Rectal smooth muscle tissue (tissue), 1 donor: ENCODE results near the gene ABHD12.
A peak's percentile ranks its signal among the peaks of the same experiment; 100 is the strongest.
"Not testable (repeated sequence)": the region's sequence is repeated elsewhere in the genome, so short reads cannot be mapped to it uniquely, and the experiment has no call there.

Experiments used
- H3K27ac ChIP-seq: one replicate; pipeline ENCODE4 v1.7.0; 2013; ENCODE audit warnings: low read depth, low read length, inconsistent platforms
- H3K27me3 ChIP-seq: one replicate; pipeline ENCODE4 v1.7.0; 2013; ENCODE audit warnings: low read length; ENCODE audit not compliant: control insufficient read depth, insufficient read depth
- H3K36me3 ChIP-seq: one replicate; pipeline ENCODE4 v1.7.0; 2013; ENCODE audit warnings: low read length; ENCODE audit not compliant: control insufficient read depth, insufficient read depth
- H3K4me1 ChIP-seq: one replicate; pipeline ENCODE4 v1.7.0; 2013; ENCODE audit warnings: low read length; ENCODE audit not compliant: control insufficient read depth, insufficient read depth
- H3K4me3 ChIP-seq: one replicate; pipeline ENCODE4 v1.7.0; 2013; ENCODE audit warnings: low read length
- H3K9ac ChIP-seq: one replicate; pipeline ENCODE4 v1.7.0; 2013; ENCODE audit warnings: low read length

The ABHD12 gene

DNA sequence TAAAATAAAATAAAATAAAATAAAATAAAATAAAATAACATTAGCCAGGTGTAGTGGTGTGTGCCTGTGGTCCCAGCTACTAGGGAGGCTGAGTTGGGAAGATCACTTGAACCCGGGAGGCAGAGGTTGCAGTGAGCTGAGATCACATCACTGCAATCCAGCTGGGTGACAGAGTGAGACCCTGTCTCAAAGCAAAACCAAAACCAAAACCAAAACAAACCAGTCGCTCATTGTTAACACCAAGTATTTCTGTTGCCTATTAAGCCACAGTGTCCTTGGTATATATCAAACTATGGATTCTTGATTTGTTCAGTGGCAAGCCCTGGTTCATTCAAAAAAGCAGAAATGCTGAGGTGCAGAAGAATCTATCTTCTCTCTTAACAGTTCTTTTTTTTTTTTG, 77.0 kb downstream of the ABHD12 start:
- no peak overlapping the region for H3K9ac ChIP-seq
- H3K4me1 ChIP-seq: peaks cover 16% of the 10 kb centered on the region
- H3K36me3 ChIP-seq: peaks cover 4% of the 10 kb centered on the region
- H3K27me3 ChIP-seq: no peaks in the 10 kb centered on the region
- H3K27ac ChIP-seq: no peak overlapping the region
- H3K4me3 ChIP-seq: no peak overlapping the region

DNA sequence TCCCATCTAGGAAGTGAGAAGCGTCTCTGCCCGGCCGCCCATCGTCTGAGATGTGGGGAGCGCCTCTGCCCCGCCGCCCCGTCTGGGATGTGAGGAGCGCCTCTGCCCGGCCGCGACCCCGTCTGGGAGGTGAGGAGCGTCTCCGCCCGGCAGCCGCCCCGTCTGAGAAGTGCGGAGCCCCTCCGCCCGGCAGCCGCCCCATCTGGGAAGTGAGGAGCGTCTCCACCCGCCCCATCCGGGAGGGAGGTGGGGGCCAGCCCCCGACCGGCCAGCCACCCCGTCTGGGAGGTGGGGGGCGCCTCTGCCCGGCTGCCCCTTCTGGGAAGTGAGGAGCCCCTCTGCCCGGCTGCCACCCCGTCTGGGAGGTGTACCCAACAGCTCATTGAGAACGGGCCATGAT, 77.9 kb downstream of the ABHD12 start:
- not testable (repeated sequence) for H3K27ac ChIP-seq, H3K36me3 ChIP-seq, H3K27me3 ChIP-seq, H3K9ac ChIP-seq, H3K4me3 ChIP-seq
- peaks cover 16% of the 10 kb centered on the region for H3K4me1 ChIP-seq

DNA sequence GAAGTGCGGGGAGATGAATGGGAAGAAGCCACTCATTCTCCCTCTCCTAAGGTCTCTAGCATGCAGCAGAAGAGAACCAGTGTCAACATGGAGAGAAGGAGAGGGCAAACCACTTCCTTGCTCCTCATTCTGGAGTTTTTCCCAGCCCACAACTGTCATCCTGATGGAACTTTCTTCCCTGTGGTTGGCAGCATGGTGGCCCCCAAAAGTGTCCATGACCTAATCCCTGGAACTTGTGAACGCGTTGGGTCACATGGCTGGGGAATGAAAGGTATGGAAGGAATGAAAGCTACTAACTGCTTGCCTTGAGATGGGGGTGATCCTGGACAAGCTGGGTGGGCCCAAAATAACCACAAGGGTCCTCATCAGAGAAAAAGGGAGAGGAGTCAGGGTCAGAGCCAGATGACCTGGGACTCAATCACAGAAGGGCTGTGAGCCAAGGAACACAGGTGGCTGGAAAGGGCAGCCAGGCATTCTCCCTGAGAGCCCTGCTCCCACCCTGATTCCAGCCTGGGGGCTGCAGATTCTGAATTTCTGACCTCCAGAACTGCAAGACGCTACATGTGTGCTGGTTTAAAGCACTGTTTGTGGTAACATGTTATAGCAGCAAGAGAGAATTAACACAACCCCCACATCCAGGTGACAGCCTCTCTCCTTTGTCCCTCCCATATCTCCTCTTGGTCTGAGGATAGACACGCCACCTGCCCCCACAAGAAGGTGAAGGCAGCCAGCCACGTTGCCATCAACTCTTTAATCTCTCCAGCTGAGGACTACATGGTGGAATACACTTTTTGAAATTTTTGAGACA, 79.5 kb downstream of the ABHD12 start:
- Histone ChIP-seq H3K27ac (peak overlapping the region; percentile 67), H3K4me3 (peak overlapping the region; percentile 60), H3K4me1 (peaks cover 16% of the 10 kb centered on the region), H3K9ac (peak overlapping the region; percentile 13), H3K36me3 (peaks cover 4% of the 10 kb centered on the region), H3K27me3 (no peaks in the 10 kb centered on the region)

DNA sequence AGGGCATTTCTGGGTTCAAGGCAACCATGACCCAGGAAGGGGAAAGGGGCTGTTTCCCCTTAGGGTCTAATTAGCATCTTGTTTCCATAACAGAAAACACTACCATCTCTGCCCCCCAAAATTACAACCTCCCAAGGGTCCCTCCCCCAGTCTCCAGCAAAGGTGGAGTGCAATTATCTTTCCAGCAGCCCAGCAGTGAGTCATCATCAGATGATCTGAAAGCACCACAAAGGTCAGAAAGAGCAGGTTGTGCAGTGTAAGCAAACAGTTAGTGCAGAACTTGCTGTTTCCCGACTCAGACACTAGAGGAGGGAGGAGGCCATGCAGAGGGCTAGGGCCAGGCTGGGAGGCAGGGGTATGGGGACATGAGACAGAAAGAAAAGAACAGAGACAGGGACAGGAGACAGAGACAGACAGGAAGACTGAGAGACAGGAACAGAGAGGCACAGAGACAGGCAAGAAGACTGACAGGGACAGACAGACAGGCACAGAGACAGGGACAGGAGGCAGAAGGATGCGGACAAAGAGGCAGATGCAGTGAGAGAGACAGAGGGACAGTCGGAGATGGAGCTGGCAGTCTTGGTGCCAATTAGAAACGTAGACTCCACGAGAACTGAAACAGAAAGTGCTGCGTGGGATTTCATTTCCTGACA, 80.2 kb downstream of the ABHD12 start:
- Histone ChIP-seq H3K36me3 (peaks cover 4% of the 10 kb centered on the region), H3K27me3 (no peaks in the 10 kb centered on the region), H3K27ac (peak overlapping the region; percentile 69), H3K9ac (peak overlapping the region; percentile 13), H3K4me1 (peaks cover 16% of the 10 kb centered on the region), H3K4me3 (peak overlapping the region; percentile 60)

DNA sequence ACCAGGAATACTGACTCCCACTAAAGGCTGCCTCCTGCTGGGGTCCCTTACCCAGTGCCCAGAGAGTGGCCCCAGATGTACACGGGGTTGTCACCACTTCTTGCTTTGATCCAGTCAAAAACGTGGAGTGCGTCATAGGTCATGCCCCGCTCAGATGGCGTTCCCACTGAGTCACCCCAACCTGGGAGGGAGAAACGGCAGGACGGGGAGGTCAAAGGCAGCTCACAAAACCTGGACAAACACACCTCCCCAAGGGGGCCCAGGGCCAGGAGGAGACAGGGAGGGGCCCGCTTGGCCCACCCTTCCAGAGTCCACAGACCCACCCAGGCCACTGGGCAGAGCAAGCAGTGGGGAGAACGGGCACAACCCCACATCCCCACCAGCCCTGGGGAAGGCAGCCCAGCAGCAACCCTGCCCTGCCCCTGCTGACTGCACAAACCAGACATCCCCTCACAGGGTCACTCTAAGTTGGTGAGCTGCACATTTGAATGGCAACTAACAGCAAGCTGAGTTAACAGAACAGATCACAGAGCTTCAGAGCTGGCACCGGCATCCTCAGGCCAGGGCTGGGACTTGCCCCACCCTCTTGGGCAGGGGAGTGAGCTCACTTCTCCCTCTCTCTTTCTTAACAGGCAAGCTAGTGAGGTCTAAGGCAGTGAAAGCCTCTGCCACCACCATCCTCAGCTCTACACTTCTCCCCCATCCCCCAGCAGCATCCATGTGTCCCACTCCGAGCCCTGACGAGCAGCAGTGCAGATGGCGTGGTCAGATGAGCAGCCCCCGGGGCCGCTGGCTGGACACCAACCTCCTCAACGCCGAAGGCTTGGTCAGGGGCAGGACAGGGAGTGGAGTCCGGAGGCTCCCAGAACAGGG, 81.0 kb downstream of the ABHD12 start:
- peak overlapping the region; percentile 31 for H3K4me3 ChIP-seq
- no peaks in the 10 kb centered on the region for H3K27me3 ChIP-seq
- peaks cover under 1% of the 10 kb centered on the region for H3K36me3 ChIP-seq
- H3K27ac ChIP-seq: peak overlapping the region; percentile 69
- peaks cover 16% of the 10 kb centered on the region for H3K4me1 ChIP-seq
- H3K9ac ChIP-seq: no peak overlapping the region

DNA sequence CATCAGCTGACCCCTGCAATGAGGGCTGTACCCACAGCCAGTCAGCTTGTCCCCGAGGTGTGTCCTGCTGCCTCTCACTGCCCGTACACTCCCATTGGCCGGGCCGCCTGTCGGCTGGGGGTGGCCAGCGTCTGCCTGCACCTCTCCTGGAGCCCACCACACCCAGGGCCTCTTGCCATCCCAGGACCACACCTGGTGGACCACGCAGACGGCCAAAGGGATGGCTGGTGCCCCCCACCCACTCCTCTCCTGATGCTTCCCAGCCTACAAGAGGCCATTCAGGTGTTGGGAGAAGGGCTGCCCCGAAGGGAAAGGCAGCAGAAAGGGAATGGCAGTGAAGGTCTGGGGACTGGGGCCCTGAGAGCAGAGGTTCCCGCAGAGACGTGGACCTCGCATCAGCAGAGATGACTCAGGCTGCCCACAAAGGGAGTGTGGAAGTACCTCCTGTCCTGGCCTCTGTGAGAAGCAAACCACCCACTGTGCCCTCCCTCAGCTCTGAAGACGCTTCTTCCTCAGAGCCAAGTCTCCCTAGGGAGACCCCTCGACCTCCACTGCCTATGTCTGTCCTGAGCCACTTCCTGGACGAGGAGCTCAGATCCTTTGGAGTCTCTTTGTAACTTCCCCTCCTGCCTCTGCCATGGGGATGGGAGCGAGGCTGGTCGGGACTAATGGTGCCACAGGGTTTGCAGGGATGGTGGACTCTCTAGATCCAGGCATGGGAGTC, 81.8 kb downstream of the ABHD12 start:
- H3K27ac ChIP-seq: no peak overlapping the region
- H3K4me3 ChIP-seq: no peak overlapping the region
- H3K4me1 ChIP-seq: peaks cover 16% of the 10 kb centered on the region
- H3K27me3 ChIP-seq: no peaks in the 10 kb centered on the region
- H3K9ac ChIP-seq: no peak overlapping the region
- H3K36me3 ChIP-seq: no peaks in the 10 kb centered on the region

DNA sequence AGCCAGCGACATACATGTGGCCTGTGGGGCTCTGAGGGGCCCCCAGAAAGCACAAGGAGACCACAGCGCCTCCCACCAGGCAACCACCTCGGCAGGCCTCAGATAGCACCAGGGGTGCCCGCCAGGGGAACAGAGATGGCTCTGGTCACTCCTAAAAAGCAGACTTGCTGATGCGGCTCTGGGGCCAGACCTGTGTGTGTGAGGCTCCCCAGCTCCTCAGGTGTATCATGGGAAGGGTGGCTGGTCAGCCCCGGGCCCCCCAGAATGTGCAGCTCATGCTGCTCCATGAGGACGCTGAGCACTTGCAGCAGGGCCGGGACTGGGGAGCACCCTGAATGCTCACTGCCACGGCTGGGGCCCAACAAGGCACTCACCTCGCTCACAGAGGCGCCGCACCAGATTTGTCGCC, 82.5 kb downstream of the ABHD12 start:
- H3K9ac ChIP-seq: no peak overlapping the region
- H3K27ac ChIP-seq: no peak overlapping the region
- H3K36me3 ChIP-seq: peaks cover 3% of the 10 kb centered on the region
- H3K4me3 ChIP-seq: no peak overlapping the region
- H3K4me1 ChIP-seq: peaks cover 16% of the 10 kb centered on the region
- H3K27me3 ChIP-seq: no peaks in the 10 kb centered on the region

DNA sequence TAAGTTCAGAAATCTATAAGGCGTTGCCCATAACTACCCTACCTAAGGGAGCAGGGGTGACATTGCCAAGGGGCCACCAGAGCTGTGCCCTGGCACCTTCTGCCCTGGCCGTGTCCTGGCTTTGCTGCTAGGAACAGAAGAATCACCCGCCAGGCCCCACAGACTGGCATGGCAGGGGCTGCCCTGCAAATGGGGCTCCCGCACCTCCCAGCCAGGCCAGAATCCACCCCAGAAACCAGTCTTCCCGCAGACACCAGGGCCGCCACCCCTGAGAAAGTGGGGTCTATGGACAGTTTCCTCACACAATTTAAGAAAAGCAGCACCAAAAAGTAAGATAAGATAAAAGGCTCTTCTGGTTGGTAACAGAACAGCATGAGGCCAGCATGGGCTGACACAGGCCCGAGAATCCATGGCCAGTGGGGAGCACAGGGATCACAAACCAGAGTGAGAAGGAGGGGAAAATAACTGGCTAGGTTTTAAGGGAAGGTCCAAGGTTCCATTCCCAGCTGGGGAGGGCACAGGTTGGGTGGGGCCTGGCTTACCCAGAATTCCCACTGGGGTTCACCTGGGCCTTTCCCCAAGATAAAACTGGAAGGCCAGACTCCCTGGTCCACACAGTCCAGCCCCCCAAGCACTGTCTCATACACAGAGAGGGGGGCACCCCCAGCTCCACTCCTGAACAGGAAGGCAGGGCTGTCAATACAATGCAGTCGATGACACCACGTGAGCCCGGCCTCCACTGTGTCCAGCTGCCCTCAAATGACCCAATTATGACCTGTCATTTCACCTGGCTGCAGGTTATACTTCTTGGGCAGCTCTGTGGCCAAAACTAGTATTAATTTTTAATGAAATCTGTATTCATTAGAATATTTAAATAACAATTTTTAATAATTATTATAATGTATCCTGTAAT, 83.4 kb downstream of the ABHD12 start:
- Histone ChIP-seq H3K9ac (no peak overlapping the region), H3K36me3 (peaks cover 3% of the 10 kb centered on the region), H3K27me3 (no peaks in the 10 kb centered on the region), H3K27ac (no peak overlapping the region), H3K4me3 (no peak overlapping the region), H3K4me1 (peaks cover 16% of the 10 kb centered on the region)

DNA sequence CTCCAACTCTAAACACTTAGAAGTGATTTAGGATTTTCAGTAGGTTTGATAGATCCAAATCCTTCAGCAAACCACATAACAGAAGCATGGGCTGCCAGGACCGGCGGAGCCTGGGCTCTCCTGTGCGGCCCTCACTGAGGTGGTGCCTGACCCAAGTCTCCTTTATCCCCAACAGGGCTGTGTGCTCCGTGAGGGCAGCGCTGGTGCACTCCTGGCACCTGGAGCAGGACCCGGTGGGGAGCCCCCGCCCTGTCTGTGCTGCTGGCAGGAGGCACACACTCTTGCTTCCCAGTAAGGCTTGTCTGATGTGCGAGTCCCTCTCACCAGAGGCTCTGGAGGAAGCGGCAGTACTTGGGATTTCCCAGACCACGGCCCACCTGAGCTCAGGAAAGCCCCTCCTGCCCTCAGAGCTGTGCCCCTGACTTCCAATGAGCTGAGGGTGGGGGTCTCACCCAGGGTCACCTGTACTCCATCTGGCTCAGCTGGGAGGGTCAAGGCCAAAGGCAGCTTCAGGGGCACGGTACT, 86.5 kb downstream of the ABHD12 start:
- Histone ChIP-seq H3K4me1 (no peaks in the 10 kb centered on the region), H3K27me3 (no peaks in the 10 kb centered on the region), H3K27ac (no peak overlapping the region), H3K9ac (no peak overlapping the region), H3K4me3 (no peak overlapping the region), H3K36me3 (peaks cover 3% of the 10 kb centered on the region)

DNA sequence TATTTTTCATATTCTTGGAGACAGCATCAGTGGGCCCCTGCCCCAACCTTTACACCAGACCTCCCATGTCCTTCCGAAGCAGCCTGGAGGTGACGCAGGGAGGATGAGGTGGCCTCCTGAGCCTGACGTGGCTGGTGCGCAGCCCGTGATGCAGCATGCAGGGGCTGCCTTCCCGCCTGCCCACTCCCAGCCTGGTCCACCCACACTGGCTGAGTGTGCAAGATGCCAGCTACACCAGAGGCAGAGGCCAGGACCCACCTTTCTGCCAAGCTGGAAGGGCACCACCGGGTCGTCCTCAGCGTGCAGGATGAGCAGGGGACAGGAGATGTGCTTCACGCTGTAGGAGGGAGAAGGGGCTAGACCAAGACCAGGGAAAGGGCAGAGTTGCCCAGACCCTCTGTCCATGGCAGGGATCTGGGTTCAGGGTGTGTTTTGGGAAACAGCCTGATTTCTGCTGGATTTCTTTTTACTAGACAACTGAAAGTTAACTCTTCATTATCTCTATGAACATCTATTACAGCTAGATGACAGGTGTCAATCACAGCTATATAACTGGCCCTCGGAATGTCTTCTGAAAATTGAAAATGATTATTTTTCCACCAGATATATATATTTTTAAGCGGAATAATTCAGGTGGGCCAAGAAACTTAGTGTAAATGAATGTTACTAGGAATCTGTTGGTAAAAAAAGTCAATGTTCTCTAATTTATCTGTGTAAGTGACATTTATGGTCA, 87.2 kb downstream of the ABHD12 start:
- no peak overlapping the region for H3K4me3 ChIP-seq
- H3K9ac ChIP-seq: no peak overlapping the region
- no peaks in the 10 kb centered on the region for H3K27me3 ChIP-seq
- no peak overlapping the region for H3K27ac ChIP-seq
- H3K4me1 ChIP-seq: no peaks in the 10 kb centered on the region
- peaks cover 3% of the 10 kb centered on the region for H3K36me3 ChIP-seq
